Astrocyte (in vitro differentiated cells and primary cell): ENCODE measurements around the gene NMT1.

Experiments
- CTCF ChIP-seq: IDR thresholded peaks from 2 replicates; pipeline ENCODE4 v1.5.1; 2011; ENCODE audit warnings: low read depth, mild to moderate bottlenecking, inconsistent platforms, low read length, moderate library complexity; ENCODE audit not compliant: insufficient read depth
- EZH2 ChIP-seq: IDR thresholded peaks from 2 replicates; pipeline ENCODE4 v1.6.1; 2012; ENCODE audit warnings: mild to moderate bottlenecking, low read length, inconsistent platforms; ENCODE audit not compliant: insufficient read depth

- no peak for TF ChIP-seq CTCF
- TF ChIP-seq EZH2, result no peak
Measured at GRCh38 chr17:45155483-45155882, 94.4 kb downstream of the NMT1 start.
